Aorta (tissue), 5 donors: ENCODE data around the gene WBP2NL. TPM values are rescaled to one million over a fixed set of nuclear protein-coding genes. Genes with fewer than 3 reads are reported as not detected.

Source experiments
- ATAC-seq: fragments of 200-7000 bp; cut with Tn5 transposase; one replicate; pipeline ENCODE4 v1.9.1; 2022; ENCODE audit warnings: moderate library complexity; ENCODE audit not compliant: low FRiP score
- DNase-seq, 2 donors: peaks; one replicate each; pipeline ENCODE4 v3.0.0-alpha.2; 2020
- H3K27ac ChIP-seq, 2 donors: one replicate each; pipeline ENCODE4 v1.5.1; 2013; ENCODE audit warnings: low read length in 2 of 2, mild to moderate bottlenecking in 2 of 2, moderate library complexity in 2 of 2, control low read depth in 1 of 2, inconsistent platforms in 1 of 2, low read depth in 1 of 2
- H3K27me3 ChIP-seq, 2 donors: one replicate each; pipeline ENCODE4 v1.6.1; 2013; ENCODE audit warnings: control low read depth in 1 of 2, low read length in 1 of 2, mild to moderate bottlenecking in 1 of 2, moderate library complexity in 1 of 2; ENCODE audit not compliant: insufficient read depth in 2 of 2, control insufficient read depth in 1 of 2
- H3K36me3 ChIP-seq, 2 donors: one replicate each; pipeline ENCODE4 v1.6.1; 2013; ENCODE audit warnings: control low read depth in 1 of 2, low read length in 1 of 2, mild to moderate bottlenecking in 1 of 2; ENCODE audit not compliant: insufficient read depth in 2 of 2, control insufficient read depth in 1 of 2
- H3K4me1 ChIP-seq, 2 donors: one replicate each; pipeline ENCODE4 v1.6.1; 2013; ENCODE audit warnings: low read length in 2 of 2, control low read depth in 1 of 2, mild to moderate bottlenecking in 1 of 2, moderate library complexity in 1 of 2; ENCODE audit not compliant: insufficient read depth in 2 of 2, control insufficient read depth in 1 of 2
- H3K4me3 ChIP-seq, 2 donors: one replicate each; pipeline ENCODE4 v1.5.1; 2013; ENCODE audit warnings: low read length in 2 of 2, control low read depth in 1 of 2, mild to moderate bottlenecking in 1 of 2
- H3K9me3 ChIP-seq: one replicate; pipeline ENCODE4 v1.6.1; 2013; ENCODE audit warnings: mild to moderate bottlenecking, low read length; ENCODE audit not compliant: control insufficient read depth
- WGBS, 2 donors: extraction: QIAGEN DNeasy Blood & Tissue Kit; methylation state at CpG; one replicate each; pipeline ENCODE4 v1.1.7; 2013; 5-methylcytosine and 5-hydroxymethylcytosine counted together
- intact Hi-C, 2 donors: fragments of 100-400 bp; cut with DNase I; formaldehyde crosslinking; loops; one replicate each; pipeline versions ENCODE4 v1.14.2 to v1.15.0; 2022
- polyA plus RNA-seq, 2 donors: library from polyadenylated mRNA; stranded (reverse); fragments of 200-250 nt; gene quantifications; one replicate each; pipeline ENCODE4 v1.2.3, GENCODE V29; 2013
- total RNA-seq, 2 donors: library from RNA; stranded (reverse); fragmentation: NEBNext Ultra II Directional; extraction: Animal tissue kit (Norgen Biotek cat#: 25700); gene quantifications; one replicate each; pipeline ENCODE4 v1.2.1, GENCODE V29; 2021
- donor health status: healthy with polysubstance abuse.
- donor health status: Bipolar disorder and iron deficiency.
- donor health status: DM: no; HTN: no; CAD: no.
- donor health status: DM: no; HTN: no; CAD: no.
- donor health status: DM: yes; HTN: yes; CAD: no.

WBP2NL gene
- total and polyA plus RNA-seq, 4 donors: 0.36 to 2.9 (median 0.81) TPM; not detected in 1

DNA sequence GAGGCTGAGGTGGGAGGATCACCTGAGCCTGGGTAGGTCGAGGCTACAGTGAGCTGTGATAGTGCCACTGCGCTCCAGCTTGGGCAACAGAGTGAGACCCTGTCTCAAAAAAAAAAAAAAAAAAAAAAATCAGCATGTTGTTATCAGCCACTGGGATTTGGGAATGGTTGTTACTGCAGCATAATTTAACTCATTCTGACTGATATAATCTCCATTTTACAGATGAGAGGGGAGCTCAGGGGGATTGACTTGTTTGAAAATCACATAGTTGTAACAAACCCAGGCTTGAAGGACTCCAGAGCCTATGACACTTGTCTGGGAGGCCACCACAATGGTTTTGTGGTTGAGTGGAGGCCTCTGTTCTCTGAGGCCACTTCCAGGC is 32.4 kb upstream of the WBP2NL start:
- intact Hi-C loops: loop anchor here in 1 of 2 donors (10.0 kb wide), 1 partner anchor 469 kb away; the partner anchor contains the start of gene NFAM1
- no peak for DNase-seq
- 94 to 96% methylated on average over 2 of the region's 2 CpGs for WGBS, 2 donors
- Histone ChIP-seq H3K36me3 (no peaks in the 10 kb centered on the region), H3K4me1 (no peaks in the 10 kb centered on the region), H3K4me3 (no peak overlapping the region), H3K9me3 (no peaks in the 10 kb centered on the region), H3K27me3 (no peaks in the 10 kb centered on the region), H3K27ac (no peak overlapping the region)
- no peak for ATAC-seq

GRCh38 chr22:41966607-41967240 is 31.9 kb upstream of the WBP2NL start:
- H3K36me3 ChIP-seq: no peaks in the 10 kb centered on the region
- no peaks in the 10 kb centered on the region for H3K4me1 ChIP-seq
- H3K4me3 ChIP-seq: no peak overlapping the region
- no peak overlapping the region for H3K27ac ChIP-seq
- DNase-seq (peak in 1 of 2 donors; percentile 61), ATAC-seq (no peak)
- no peaks in the 10 kb centered on the region for H3K9me3 ChIP-seq
- 41 to 43% methylated on average over 8 of the region's 8 CpGs for WGBS, 2 donors
- intact Hi-C loops: loop anchor here in 1 of 2 donors (10.0 kb wide), 1 partner anchor 468 kb away; the partner anchor contains the start of gene NFAM1
- no peaks in the 10 kb centered on the region for H3K27me3 ChIP-seq

DNA sequence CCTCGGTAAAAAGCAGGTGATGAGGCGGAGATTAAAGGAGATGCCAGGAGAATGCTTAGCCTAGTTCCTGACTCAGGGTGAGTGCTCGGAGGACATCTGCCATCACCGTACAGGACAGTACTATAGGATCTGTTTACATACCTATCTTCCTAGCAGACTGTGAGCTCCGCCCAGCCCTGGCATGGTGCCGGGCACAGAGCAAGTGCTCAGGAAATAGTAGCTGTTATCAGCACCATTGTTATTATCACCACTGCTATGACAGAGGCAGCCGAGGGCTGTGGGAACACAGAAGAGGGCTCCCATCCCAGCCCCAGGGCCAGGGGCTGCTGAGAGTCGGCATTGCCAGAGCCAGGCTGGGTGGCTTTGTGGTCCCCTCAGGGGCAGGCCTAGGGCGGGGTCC is 30.0 kb upstream of the WBP2NL start:
- WGBS, 2 donors: 67 to 68% methylated on average over 9 of the region's 9 CpGs
- H3K4me3 ChIP-seq: no peak overlapping the region
- no peak for DNase-seq
- no peaks in the 10 kb centered on the region for H3K4me1 ChIP-seq
- H3K27me3 ChIP-seq: no peaks in the 10 kb centered on the region
- H3K36me3 ChIP-seq: no peaks in the 10 kb centered on the region
- intact Hi-C loops: loop anchor here in 1 of 2 donors (10.0 kb wide), 1 partner anchor 466 kb away; the partner anchor contains the start of gene NFAM1
- no peak overlapping the region for H3K27ac ChIP-seq
- ATAC-seq: no peak
- H3K9me3 ChIP-seq: no peaks in the 10 kb centered on the region

DNA sequence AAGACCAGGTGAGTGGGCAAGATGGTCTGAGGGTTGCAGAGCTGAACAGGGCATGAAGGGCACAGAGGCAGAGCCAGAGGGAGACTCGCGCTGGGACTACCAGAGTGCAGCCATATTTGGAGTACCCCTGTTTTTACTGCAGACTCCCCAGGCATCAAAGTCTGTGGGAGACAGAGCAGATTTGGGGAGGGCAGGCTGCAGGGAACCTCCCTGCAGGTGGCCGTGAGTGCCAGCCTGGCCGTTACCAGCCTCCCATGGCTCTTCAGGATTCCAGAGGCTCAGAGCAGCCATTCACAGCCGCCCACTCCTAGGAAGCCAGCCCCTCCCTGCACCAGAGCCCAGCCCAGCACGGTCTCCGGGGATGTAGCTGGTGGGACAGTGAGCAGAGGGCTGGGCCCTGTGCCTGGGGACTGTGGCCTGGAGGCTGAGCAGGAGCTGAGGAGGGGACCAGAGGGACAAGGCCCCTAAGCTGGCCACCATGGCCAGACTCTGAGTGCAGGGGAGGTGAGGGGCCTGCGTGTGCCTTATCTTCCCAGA is 29.4 kb upstream of the WBP2NL start, which contains the start of gene SEPTIN3:
SEPTIN3 (plus strand) TSS at position 334 of the 537 bp plus-strand sequence. CDS start 2,050 bp downstream, outside the sequence.
- no peaks in the 10 kb centered on the region for H3K9me3 ChIP-seq
- intact Hi-C loops: loop anchor here in 1 of 2 donors (10.0 kb wide), 1 partner anchor 466 kb away; the partner anchor contains the start of gene NFAM1
- no peaks in the 10 kb centered on the region for H3K4me1 ChIP-seq
- no peaks in the 10 kb centered on the region for H3K27me3 ChIP-seq
- H3K4me3 ChIP-seq: no peak within 1 kb of the TSS
- DNase-seq (no peak), ATAC-seq (no peak)
- WGBS, 2 donors: 63 to 66% methylated on average over 8 of the region's 8 CpGs
- no peak within 1 kb of the TSS for H3K27ac ChIP-seq
- no peaks in the 10 kb centered on the region for H3K36me3 ChIP-seq

GRCh38 chr22:41970601-41971000 is 28.0 kb upstream of the WBP2NL start:
- no peak for ATAC-seq
- intact Hi-C loops: no loop called here
- 92 to 94% methylated on average over 2 of the region's 2 CpGs for WGBS, 2 donors
- no peaks in the 10 kb centered on the region for H3K4me1 ChIP-seq
- no peak for DNase-seq
- H3K4me3 ChIP-seq: no peak overlapping the region
- no peaks in the 10 kb centered on the region for H3K36me3 ChIP-seq
- no peak overlapping the region for H3K27ac ChIP-seq
- H3K27me3 ChIP-seq: no peaks in the 10 kb centered on the region
- no peaks in the 10 kb centered on the region for H3K9me3 ChIP-seq

DNA sequence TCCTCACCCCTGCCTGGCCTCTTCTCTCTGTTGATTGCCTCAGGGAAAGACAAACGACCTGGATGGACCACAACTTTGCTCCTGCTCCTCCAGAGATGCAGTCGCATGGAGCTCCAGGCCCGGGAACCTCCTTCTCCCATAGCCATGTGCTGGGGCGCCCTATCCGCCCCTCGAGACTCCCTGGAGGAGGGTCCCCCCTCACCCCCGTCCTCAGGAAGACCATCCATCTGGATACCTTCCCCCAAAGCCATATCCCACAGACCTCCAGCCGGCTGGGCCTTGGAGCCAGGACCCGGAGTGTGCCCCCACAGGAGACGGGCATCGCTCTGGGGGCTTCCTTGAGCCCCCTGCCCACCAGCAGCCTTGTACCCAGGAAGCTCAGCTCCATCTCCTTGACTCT is 27.2 kb upstream of the WBP2NL start:
- no peak overlapping the region for H3K27ac ChIP-seq
- intact Hi-C loops: no loop called here
- DNase-seq (no peak), ATAC-seq (no peak)
- WGBS, 2 donors: 84 to 87% methylated on average over 11 of the region's 11 CpGs
- H3K4me1 ChIP-seq: no peaks in the 10 kb centered on the region
- no peaks in the 10 kb centered on the region for H3K9me3 ChIP-seq
- no peaks in the 10 kb centered on the region for H3K27me3 ChIP-seq
- H3K36me3 ChIP-seq: no peaks in the 10 kb centered on the region
- H3K4me3 ChIP-seq: no peak overlapping the region

DNA sequence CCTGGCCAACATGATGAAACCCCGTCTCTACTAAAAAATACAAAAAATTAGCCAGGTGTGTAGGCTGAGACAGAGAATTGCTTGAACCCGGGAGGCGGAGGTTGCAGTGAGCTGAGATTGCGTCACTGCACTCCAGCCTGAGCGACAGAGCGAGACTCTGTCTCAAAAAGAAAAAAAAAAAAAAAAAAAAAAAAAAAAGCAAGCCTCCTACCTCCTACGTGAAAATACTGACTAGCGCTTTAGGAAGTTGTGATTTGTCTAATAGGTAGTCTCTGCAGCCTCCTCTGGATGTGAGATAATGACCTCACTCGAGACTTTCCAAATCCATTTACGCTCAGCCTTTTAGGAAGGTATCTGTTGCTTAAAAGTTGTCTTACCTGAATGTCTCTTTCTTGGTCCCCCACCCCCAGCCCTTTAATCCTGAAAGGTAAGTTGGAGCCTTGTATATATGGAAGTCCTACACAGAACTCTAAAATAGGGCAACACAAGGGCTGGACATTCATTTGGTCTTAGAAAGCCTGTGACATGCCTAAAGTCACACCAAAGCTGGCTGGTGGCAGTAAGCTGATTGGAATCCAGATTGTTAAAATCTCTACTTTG is 23.8 kb upstream of the WBP2NL start:
- peaks cover 0 to 3% of the 10 kb centered on the region in 2 donors for H3K27me3 ChIP-seq
- intact Hi-C loops: no loop called here

DNA sequence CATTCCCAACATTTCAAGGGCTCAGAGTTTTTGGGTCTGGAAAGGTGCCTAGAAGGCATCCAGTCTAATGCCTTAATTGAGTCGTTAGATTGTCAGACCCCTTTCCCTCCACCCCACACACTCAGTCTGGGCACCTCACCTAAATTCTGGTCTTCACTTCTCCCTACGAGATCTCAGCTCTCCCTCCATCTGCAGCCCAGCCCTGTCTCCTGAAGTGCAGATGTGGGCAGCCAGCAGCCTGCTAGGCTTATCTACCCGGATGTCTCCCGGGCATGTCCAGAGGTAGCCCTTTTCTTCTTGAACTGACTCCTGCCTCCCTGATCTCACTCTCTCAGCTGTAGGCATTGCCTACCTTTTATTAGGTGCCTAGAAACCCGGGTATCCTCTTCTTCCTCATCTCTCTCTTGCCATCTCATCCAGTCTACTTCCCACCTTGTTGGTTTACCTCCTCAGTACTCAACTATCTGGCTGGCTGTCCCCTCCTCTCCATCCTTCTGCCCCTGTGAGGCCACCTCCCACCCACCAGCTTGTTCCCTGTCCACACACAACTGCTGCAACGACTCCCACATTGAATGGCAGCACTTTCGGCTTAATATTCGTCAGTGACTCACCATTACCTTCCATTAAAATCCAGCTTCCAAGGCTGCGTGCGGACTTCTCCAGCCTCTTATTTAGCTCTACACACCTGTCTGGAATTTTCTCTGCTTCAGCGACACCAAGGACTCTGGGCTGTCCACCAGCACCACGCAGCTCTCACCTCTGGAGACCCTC is 23.1 kb upstream of the WBP2NL start:
- Histone ChIP-seq H3K4me3 (no peak overlapping the region), H3K9me3 (no peaks in the 10 kb centered on the region), H3K4me1 (no peaks in the 10 kb centered on the region), H3K27me3 (peaks cover 0 to 3% of the 10 kb centered on the region in 2 donors), H3K36me3 (no peaks in the 10 kb centered on the region), H3K27ac (no peak overlapping the region)
- DNase-seq (no peak), ATAC-seq (no peak)
- 57 to 64% methylated on average over 12 of the region's 12 CpGs for WGBS, 2 donors
- intact Hi-C loops: no loop called here

More for the DNA sequence above, 23.8 kb upstream of the WBP2NL start:
- H3K4me1 ChIP-seq: no peaks in the 10 kb centered on the region
- 76 to 77% methylated on average over 10 of the region's 10 CpGs for WGBS, 2 donors
- DNase-seq: no peak
- ATAC-seq: no peak
- no peaks in the 10 kb centered on the region for H3K9me3 ChIP-seq
- H3K27ac ChIP-seq: no peak overlapping the region
- H3K4me3 ChIP-seq: no peak overlapping the region
- no peaks in the 10 kb centered on the region for H3K36me3 ChIP-seq
